B cell (primary cell): Measurements from ENCODE around the gene IARS1.

Experiments
- CTCF ChIP-seq: fragments of 200-600 bp; IDR thresholded peaks from one replicate; pipeline ENCODE4 v1.8.0; 2022; ENCODE audit warnings: antibody characterized with exemption, mild to moderate bottlenecking
- EZH2 ChIP-seq: IDR thresholded peaks from 2 replicates; pipeline ENCODE4 v1.6.1; 2012; ENCODE audit warnings: borderline replicate concordance, low read depth, mild to moderate bottlenecking, moderate library complexity, low read length; ENCODE audit not compliant: insufficient read depth, poor library complexity, severe bottlenecking

GRCh38 chr9:92310562-92310961 is 17.1 kb upstream of the IARS1 start:
- TF ChIP-seq CTCF (no peak), EZH2 (no peak)
